Measurements from ENCODE around the gene FANCM.

The FANCM gene

GRCh38 chr14:45120096-45120495 lies 15.6 kb upstream of the FANCM start:
- H3K27me3 Mint-ChIP-seq (ENCODE audit: low read depth), result no peaks in the 10 kb centered on the region
- no peaks in the 10 kb centered on the region for H3K4me1 Mint-ChIP-seq
- no peak for TF ChIP-seq CTCF (IDR thresholded peaks at IDR 0.05; ENCODE audit: unreplicated experiment in 3 of 3)
- no peak overlapping the region for H3K4me3 Mint-ChIP-seq
- H3K36me3 Mint-ChIP-seq (ENCODE audit: low read depth), result peaks cover 76% of the 10 kb centered on the region
- H3K27ac Mint-ChIP-seq, result no peak overlapping the region
- no peaks in the 10 kb centered on the region for H3K9me3 Mint-ChIP-seq

GRCh38 chr14:45123271-45123670 lies 12.5 kb upstream of the FANCM start:
- no peak for TF ChIP-seq CTCF (IDR thresholded peaks at IDR 0.05; ENCODE audit: unreplicated experiment in 3 of 3)
- peaks cover 5% of the 10 kb centered on the region for H3K4me1 Mint-ChIP-seq

GRCh38 chr14:45125754-45126153 lies 10.0 kb upstream of the FANCM start:
- no peak for TF ChIP-seq CTCF (IDR thresholded peaks at IDR 0.05; ENCODE audit: unreplicated experiment in 3 of 3)
- Mint-ChIP-seq H3K36me3 (ENCODE audit: low read depth) (peaks cover 57% of the 10 kb centered on the region), H3K4me1 (peaks cover 5% of the 10 kb centered on the region), H3K27ac (no peak overlapping the region), H3K4me3 (no peak overlapping the region), H3K27me3 (ENCODE audit: low read depth) (no peaks in the 10 kb centered on the region), H3K9me3 (no peaks in the 10 kb centered on the region)

More at GRCh38 chr14:45123271-45123670, 12.5 kb upstream of the FANCM start:
- H3K27me3 Mint-ChIP-seq (ENCODE audit: low read depth), result no peaks in the 10 kb centered on the region
- H3K9me3 Mint-ChIP-seq, result no peaks in the 10 kb centered on the region
- H3K4me3 Mint-ChIP-seq, result no peak overlapping the region
- peaks cover 73% of the 10 kb centered on the region for H3K36me3 Mint-ChIP-seq (ENCODE audit: low read depth)
- no peak overlapping the region for H3K27ac Mint-ChIP-seq

- no peaks in the 10 kb centered on the region for H3K9me3 Mint-ChIP-seq
- peaks cover 29% of the 10 kb centered on the region for H3K36me3 Mint-ChIP-seq (ENCODE audit: low read depth)
Measured at GRCh38 chr14:45128963-45129629, 6.6 kb upstream of the FANCM start.

GRCh38 chr14:45133683-45134050 lies 2.1 kb upstream of the FANCM start:
- no peak for TF ChIP-seq CTCF (IDR thresholded peaks at IDR 0.05; ENCODE audit: unreplicated experiment in 3 of 3)
- no peaks in the 10 kb centered on the region for H3K9me3 Mint-ChIP-seq
- peak overlapping the region; percentile 98 to 99 (median 99) for H3K27ac Mint-ChIP-seq
- peaks cover 24% of the 10 kb centered on the region for H3K4me1 Mint-ChIP-seq
- peak overlapping the region; percentile 99 to 100 (median 99) for H3K4me3 Mint-ChIP-seq
- H3K27me3 Mint-ChIP-seq (ENCODE audit: low read depth), result no peaks in the 10 kb centered on the region
- peaks cover 2% of the 10 kb centered on the region for H3K36me3 Mint-ChIP-seq (ENCODE audit: low read depth)

More at GRCh38 chr14:45128963-45129629, 6.6 kb upstream of the FANCM start:
- H3K27me3 Mint-ChIP-seq (ENCODE audit: low read depth), result no peaks in the 10 kb centered on the region
- H3K4me1 Mint-ChIP-seq, result peaks cover 14% of the 10 kb centered on the region
- no peak overlapping the region for H3K4me3 Mint-ChIP-seq
- TF ChIP-seq CTCF (IDR thresholded peaks at IDR 0.05; ENCODE audit: unreplicated experiment in 3 of 3), result no peak
- H3K27ac Mint-ChIP-seq, result no peak overlapping the region

All from nephron (organoid).